Thymus (tissue), 11 donors: ENCODE data around the gene ST6GAL1. TPM values are rescaled to one million over a fixed set of nuclear protein-coding genes. Genes with fewer than 3 reads are reported as not detected.
"Not testable (repeated sequence)": the region's sequence is repeated elsewhere in the genome, so short reads cannot be mapped to it uniquely, and the experiment has no call there.

Experiments used
- DNase-seq, 9 donors: peaks; one replicate each; pipeline ENCODE4 v3.0.0-alpha.2; 2013; ENCODE audit warnings: low spot score in 9 of 9, low read depth in 6 of 9, missing footprints in 1 of 9
- H3K27ac ChIP-seq, 2 donors: one replicate each; pipeline ENCODE4 v1.5.1; 2013; ENCODE audit warnings: control low read depth in 1 of 2, low read depth in 1 of 2, low read length in 1 of 2, mild to moderate bottlenecking in 1 of 2, moderate library complexity in 1 of 2
- H3K27me3 ChIP-seq, 2 donors: one replicate each; pipeline ENCODE4 v1.5.1; 2013; ENCODE audit warnings: low read length in 1 of 2; ENCODE audit not compliant: control insufficient read depth in 2 of 2, insufficient read depth in 1 of 2
- H3K36me3 ChIP-seq, 2 donors: one replicate each; pipeline ENCODE4 v1.5.1; 2013; ENCODE audit warnings: low read length in 1 of 2, mild to moderate bottlenecking in 1 of 2, moderate library complexity in 1 of 2; ENCODE audit not compliant: control insufficient read depth in 2 of 2, insufficient read depth in 2 of 2
- H3K4me1 ChIP-seq, 2 donors: one replicate each; pipeline ENCODE4 v1.5.1; 2013; ENCODE audit warnings: low read length in 2 of 2; ENCODE audit not compliant: control insufficient read depth in 2 of 2, insufficient read depth in 2 of 2
- H3K4me3 ChIP-seq, 2 donors: one replicate each; pipeline ENCODE4 v1.5.1; 2013; ENCODE audit warnings: low read length in 2 of 2, control low read depth in 1 of 2, mild to moderate bottlenecking in 1 of 2
- H3K9me3 ChIP-seq, 2 donors: one replicate each; pipeline ENCODE4 v1.5.1; 2013; ENCODE audit warnings: low read length in 1 of 2, mild to moderate bottlenecking in 1 of 2; ENCODE audit not compliant: control insufficient read depth in 2 of 2, insufficient read depth in 1 of 2
- WGBS: extraction: QIAGEN DNeasy Blood & Tissue Kit; methylation state at CpG from one replicate; pipeline ENCODE4 v1.1.7; 2013; 5-methylcytosine and 5-hydroxymethylcytosine counted together
- polyA plus RNA-seq: library from polyadenylated mRNA; stranded (reverse); fragments of 200-250 nt; gene quantifications from one replicate; pipeline ENCODE4 v1.2.3, GENCODE V29; 2013
- total RNA-seq: library from RNA; stranded (reverse); fragments of 120-200 nt; gene quantifications from one replicate; pipeline ENCODE4 v1.2.4, GENCODE V29; 2013
- donor health status: healthy.

Gene ST6GAL1
- total and polyA plus RNA-seq, 2 donors = 37.6 to 39.2 TPM

DNA sequence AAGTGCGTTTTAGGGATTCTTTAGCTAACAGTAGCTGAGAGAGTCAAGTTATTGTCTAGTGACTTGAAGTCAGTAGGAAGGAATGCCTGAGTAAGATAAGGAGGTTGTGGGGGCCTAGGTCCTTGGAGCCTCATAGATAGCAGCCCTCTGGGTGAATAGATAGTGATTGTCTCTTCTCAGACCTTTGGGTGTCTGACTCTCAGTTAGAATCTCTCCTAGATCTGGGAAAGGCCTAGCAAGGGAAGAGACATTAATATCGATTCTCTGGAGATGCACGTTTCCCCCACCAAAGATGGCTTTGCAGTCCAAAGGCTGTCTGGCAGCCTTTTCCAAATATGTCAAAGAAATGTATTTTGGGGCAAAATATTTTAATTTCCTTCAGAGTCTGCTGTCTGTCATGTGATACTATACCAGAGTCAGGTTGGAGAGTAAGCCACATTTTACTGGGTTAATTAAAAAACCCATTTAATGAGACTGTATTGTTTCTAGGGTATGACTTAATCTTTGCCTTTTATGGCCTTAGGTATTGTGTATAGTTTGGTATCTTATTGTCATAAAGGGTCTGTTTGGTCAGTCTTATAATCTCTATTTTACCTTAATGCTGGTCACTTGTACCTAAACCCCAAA is 92.2 kb downstream of the ST6GAL1 start:
- peaks cover 0 to 58% of the 10 kb centered on the region in 2 donors for H3K4me1 ChIP-seq
- H3K27me3 ChIP-seq = no peaks in the 10 kb centered on the region
- no peaks in the 10 kb centered on the region for H3K36me3 ChIP-seq
- no peak overlapping the region for H3K4me3 ChIP-seq
- WGBS = 98% methylated on average over 3 of the region's 3 CpGs
- peak overlapping the region in 1 of 2 donors; percentile 21 for H3K27ac ChIP-seq
- no peaks in the 10 kb centered on the region for H3K9me3 ChIP-seq
- DNase-seq = no peak

GRCh38 chr3:187023340-187023739 is 93.0 kb downstream of the ST6GAL1 start:
- WGBS = 96% methylated on average over 2 of the region's 2 CpGs

DNA sequence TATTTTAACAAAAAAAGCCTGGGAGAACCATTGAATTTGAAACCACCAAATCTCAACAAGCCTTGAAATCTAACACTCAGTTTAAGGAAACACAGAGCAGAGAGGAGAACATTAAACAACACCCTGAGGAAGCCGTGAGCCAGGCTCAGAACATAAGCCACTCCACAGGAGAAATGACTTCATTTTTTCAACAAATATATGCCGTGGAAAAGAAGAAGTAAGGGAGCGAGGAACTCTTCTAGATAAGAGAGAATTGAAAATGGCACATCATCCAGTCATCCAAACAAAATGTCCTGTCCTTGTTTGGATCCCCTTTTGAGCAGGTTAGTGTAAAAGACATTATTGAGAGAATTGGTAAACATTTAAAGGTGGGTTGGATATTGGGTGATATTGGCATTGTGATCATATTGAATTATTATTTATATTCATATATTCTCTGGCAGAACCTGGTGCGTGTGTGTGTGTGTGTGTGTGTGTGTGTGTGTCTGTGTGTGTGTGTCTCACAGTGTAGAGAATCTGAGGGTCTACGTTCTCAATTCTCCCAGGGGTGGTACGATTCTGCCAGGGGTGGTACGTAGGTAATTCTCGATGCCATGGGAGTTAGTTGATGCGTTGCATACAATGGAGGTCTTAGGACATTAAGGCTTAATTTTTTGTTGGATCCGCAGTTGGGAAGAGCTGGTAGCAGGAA is 94.4 kb downstream of the ST6GAL1 start:
- H3K4me3 ChIP-seq = peak overlapping the region in 1 of 2 donors; percentile 53
- no peaks in the 10 kb centered on the region for H3K9me3 ChIP-seq
- no peak for DNase-seq
- H3K4me1 ChIP-seq = peaks cover 0 to 69% of the 10 kb centered on the region in 2 donors
- H3K36me3 ChIP-seq = no peaks in the 10 kb centered on the region
- WGBS = 76% methylated on average over 10 of the region's 10 CpGs
- H3K27me3 ChIP-seq = no peaks in the 10 kb centered on the region
- peak overlapping the region; percentile 89 to 92 for H3K27ac ChIP-seq

More at GRCh38 chr3:187023340-187023739, 93.0 kb downstream of the ST6GAL1 start:
- not testable (repeated sequence) for H3K4me3 ChIP-seq, H3K27ac ChIP-seq, H3K9me3 ChIP-seq, H3K27me3 ChIP-seq, DNase-seq, H3K36me3 ChIP-seq
- peaks cover 0 to 63% of the 10 kb centered on the region in 2 donors for H3K4me1 ChIP-seq

- Histone ChIP-seq H3K4me1 (peaks cover 0 to 68% of the 10 kb centered on the region in 2 donors), H3K36me3 (no peaks in the 10 kb centered on the region), H3K4me3 (peak overlapping the region; percentile 48 to 53), H3K27me3 (no peaks in the 10 kb centered on the region), H3K9me3 (no peaks in the 10 kb centered on the region), H3K27ac (peak overlapping the region; percentile 89 to 92)
- DNase-seq = peak in 4 of 9 donors; percentile 53 to 83 (median 61)
- WGBS = 70% methylated on average over 6 of the region's 6 CpGs
Observed at GRCh38 chr3:187025254-187025655, 94.9 kb downstream of the ST6GAL1 start.

DNA sequence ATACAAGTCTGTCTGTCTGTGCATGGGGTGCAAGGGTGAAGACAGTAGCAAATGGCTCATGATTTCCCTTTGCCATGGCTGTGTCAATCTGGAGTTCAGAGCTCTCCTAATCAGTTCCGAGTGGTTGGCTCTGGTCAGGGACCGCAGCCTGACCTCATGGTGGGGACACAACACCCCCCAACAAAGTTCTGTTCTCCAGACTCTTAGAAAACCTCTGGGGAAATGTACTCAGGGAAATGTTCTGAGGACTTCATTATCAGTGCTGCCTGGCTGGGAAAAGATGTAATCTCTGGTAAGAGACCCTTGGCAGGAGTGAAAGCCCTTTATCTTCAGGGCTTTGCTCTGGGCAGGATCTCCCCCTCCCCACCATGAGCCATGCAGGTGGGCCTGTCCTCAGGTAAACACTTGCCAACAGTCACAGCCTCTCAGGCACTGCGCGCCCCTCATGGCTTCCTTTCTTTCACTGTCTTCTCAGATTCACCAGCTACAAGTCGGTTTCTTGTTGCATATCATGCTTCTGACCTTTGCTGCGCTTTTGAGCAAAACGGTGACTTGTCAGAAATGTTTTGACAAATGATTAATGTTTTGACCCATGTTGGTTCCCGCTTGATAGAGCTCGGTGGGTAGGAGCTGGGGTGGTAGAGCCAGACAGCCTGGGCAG is 95.5 kb downstream of the ST6GAL1 start:
- Histone ChIP-seq H3K4me3 (peak overlapping the region; percentile 48 to 53), H3K4me1 (peaks cover 0 to 66% of the 10 kb centered on the region in 2 donors), H3K27me3 (no peaks in the 10 kb centered on the region), H3K9me3 (no peaks in the 10 kb centered on the region), H3K27ac (peak overlapping the region; percentile 89 to 92), H3K36me3 (no peaks in the 10 kb centered on the region)
- peak in 2 of 9 donors; percentile 47 to 69 for DNase-seq
- WGBS = 76% methylated on average over 9 of the region's 9 CpGs

- DNase-seq = no peak
- 86% methylated on average over 2 of the region's 2 CpGs for WGBS
- H3K4me1 ChIP-seq = peaks cover 0 to 66% of the 10 kb centered on the region in 2 donors
- H3K27me3 ChIP-seq = no peaks in the 10 kb centered on the region
- H3K36me3 ChIP-seq = no peaks in the 10 kb centered on the region
- H3K4me3 ChIP-seq = peak overlapping the region; percentile 48 to 53
- H3K9me3 ChIP-seq = no peaks in the 10 kb centered on the region
- peak overlapping the region; percentile 89 to 92 for H3K27ac ChIP-seq
Observed at GRCh38 chr3:187026317-187026670, 96.0 kb downstream of the ST6GAL1 start.

GRCh38 chr3:187027531-187028278 is 97.4 kb downstream of the ST6GAL1 start:
- H3K4me3 ChIP-seq = peak overlapping the region; percentile 46 to 48
- WGBS = 51% methylated on average over 8 of the region's 8 CpGs
- no peaks in the 10 kb centered on the region for H3K9me3 ChIP-seq
- DNase-seq = peak in 7 of 9 donors; percentile 62 to 89 (median 72)
- H3K4me1 ChIP-seq = peaks cover 6 to 67% of the 10 kb centered on the region in 2 donors
- H3K27me3 ChIP-seq = no peaks in the 10 kb centered on the region
- peaks cover 0 to 3% of the 10 kb centered on the region in 2 donors for H3K36me3 ChIP-seq
- peak overlapping the region; percentile 77 to 85 for H3K27ac ChIP-seq

GRCh38 chr3:187031934-187032333 is 101.6 kb downstream of the ST6GAL1 start:
- Histone ChIP-seq H3K4me3 (no peak overlapping the region), H3K36me3 (peaks cover 0 to 4% of the 10 kb centered on the region in 2 donors), H3K4me1 (peaks cover 8 to 52% of the 10 kb centered on the region in 2 donors), H3K27me3 (no peaks in the 10 kb centered on the region), H3K9me3 (no peaks in the 10 kb centered on the region), H3K27ac (peak overlapping the region; percentile 55 to 59)
- peak in 1 of 9 donors; percentile 52 for DNase-seq
